GM18505 (cell line): Measurements from ENCODE around the gene BCOR.

Experiments used
- ATAC-seq: cut with Tn5 transposase; IDR thresholded peaks from one replicate; pipeline ENCODE4 v1.9.1; 2021; ENCODE audit not compliant: unreplicated experiment
- POLR2A ChIP-seq: IDR thresholded peaks from 4 replicates; pipeline ENCODE4 v1.6.1; 2011; ENCODE audit warnings: borderline replicate concordance; ENCODE audit not compliant: insufficient read depth, insufficient read length; ENCODE audit errors: extremely low read depth

BCOR gene

GRCh38 chrX:40006106-40007017 lies 91.4 kb downstream of the BCOR start:
- ATAC-seq = no peak
- TF ChIP-seq POLR2A = no peak

GRCh38 chrX:40005292-40006011 lies 92.3 kb downstream of the BCOR start:
- ATAC-seq = no peak
- TF ChIP-seq POLR2A = no peak

- no peak for TF ChIP-seq POLR2A
- no peak for ATAC-seq
These were observed 92.9 kb downstream of the BCOR start for GRCh38 chrX:40004921-40005291.

- TF ChIP-seq POLR2A = no peak
- no peak for ATAC-seq
These were observed 93.6 kb downstream of the BCOR start for GRCh38 chrX:40004246-40004535.

- TF ChIP-seq POLR2A = no peak
- no peak for ATAC-seq
These were observed 94.1 kb downstream of the BCOR start for GRCh38 chrX:40003428-40004245.

- no peak for TF ChIP-seq POLR2A
- no peak for ATAC-seq
These were observed 94.7 kb downstream of the BCOR start for GRCh38 chrX:40003071-40003427.
